K562 (cell line): Measurements from ENCODE around the gene ROPN1L. TPM values are rescaled to one million over a fixed set of nuclear protein-coding genes. Genes with fewer than 3 reads are reported as not detected.

Experiments
- ATAC-seq: fragments of 200-7000 bp; cut with Tn5 transposase; 3 replicates; pipeline ENCODE4 v1.9.1; 2020; ENCODE audit warnings: moderate library complexity
- BruUV-seq: library from RNA; stranded (reverse); fragments of 400-500 nt; replicated peaks from 2 replicates; lab custom pipeline; 2021; lab: Mats Ljungman, UMichigan
- CTCF ChIA-PET: fragments of 300-600 bp; formaldehyde crosslinking; extraction: SDS; loops from one replicate; lab custom pipeline; 2021; ENCODE audit warnings: low intra/inter-chr PET ratio; lab: Yijun Ruan, JAX
- POLR2A ChIA-PET: fragments of 300-600, 350-650 bp; sonication (Branson Sonifier 250); formaldehyde crosslinking; extraction: SDS; loops from one replicate; lab custom pipeline; 2021; ENCODE audit warnings: antibody characterized with exemption, inconsistent platforms; lab: Yijun Ruan, JAX
- DNase-seq, 4 experiments: peaks; one replicate each; pipeline versions ENCODE4 v3.0.0 to v3.0.0-alpha.2; 2011 to 2018; ENCODE audit warnings: low spot score in 3 of 4, mixed read lengths in 3 of 4; ENCODE audit errors: extremely low read depth in 1 of 4
- FAIRE-seq: peaks from 2 replicates; lab custom pipeline; 2011; peaks lifted over from hg19 to GRCh38; lab: Jason Lieb, UNC
- H2AFZ ChIP-seq: 2 replicates; pipeline ENCODE4 v1.6.0; 2011; ENCODE audit warnings: low read depth, low read length, control low read depth, inconsistent platforms
- H3K27ac ChIP-seq: fragments of 200-600 bp; 3 replicates; pipeline ENCODE4 v1.8.0; 2011; ENCODE audit warnings: low read depth, mild to moderate bottlenecking, control low read depth, inconsistent platforms, low read length, moderate library complexity, mixed read lengths; ENCODE audit errors: extremely low read depth
- H3K27me3 ChIP-seq, 2 experiments: fragments of 300-600 bp in 1 of 2; 2 replicates in 1 of 2; 3 replicates in 1 of 2; pipeline versions ENCODE4 v1.6.0 to v1.8.0; 2011; ENCODE audit warnings: inconsistent platforms in 2 of 2, low read length in 2 of 2, mild to moderate bottlenecking in 1 of 2, mixed read lengths in 1 of 2, moderate library complexity in 1 of 2; ENCODE audit not compliant: control insufficient read depth in 2 of 2, insufficient read depth in 2 of 2
- H3K36me3 ChIP-seq: fragments of 300-600 bp; 3 replicates; pipeline ENCODE4 v1.8.0; 2011; ENCODE audit warnings: mild to moderate bottlenecking, low read length, inconsistent platforms; ENCODE audit not compliant: control insufficient read depth, insufficient read depth
- H3K4me1 ChIP-seq, 2 experiments: fragments of 200-600 bp in 1 of 2; replicated peaks in 1 of 2; 2 replicates in 1 of 2; 3 replicates in 1 of 2; pipeline versions ENCODE4 v1.5.1 to v1.8.0; 2011; ENCODE audit warnings: inconsistent platforms in 2 of 2, low read length in 2 of 2, mild to moderate bottlenecking in 1 of 2, mixed read lengths in 1 of 2, moderate library complexity in 1 of 2; ENCODE audit not compliant: control insufficient read depth in 2 of 2, insufficient read depth in 2 of 2
- H3K4me2 ChIP-seq: 2 replicates; pipeline ENCODE4 v1.6.1; 2011; ENCODE audit warnings: low read length, control low read depth, inconsistent platforms, mixed read lengths; ENCODE audit not compliant: insufficient read depth
- H3K4me3 ChIP-seq: fragments of 200-600 bp; sonication (generic), shearing (Covaris generic); 2 replicates; pipeline ENCODE4 v1.5.1; 2016; ENCODE audit warnings: control low read depth, inconsistent platforms
- H3K79me2 ChIP-seq: fragments of 200-600 bp; 3 replicates; pipeline ENCODE4 v1.8.0; 2011; ENCODE audit warnings: low read length, inconsistent platforms; ENCODE audit not compliant: control insufficient read depth, insufficient read depth
- H3K9ac ChIP-seq, 2 experiments: 2 replicates each; pipeline versions ENCODE4 v1.6.0 to v1.6.1; 2011; ENCODE audit warnings: low read depth in 2 of 2, low read length in 2 of 2, control low read depth in 1 of 2, inconsistent platforms in 1 of 2, mild to moderate bottlenecking in 1 of 2, mixed read lengths in 1 of 2; ENCODE audit not compliant: insufficient read depth in 1 of 2
- H3K9me1 ChIP-seq: one replicate; pipeline ENCODE4 v1.6.0; 2011; ENCODE audit warnings: inconsistent platforms, mild to moderate bottlenecking, low read length, moderate library complexity; ENCODE audit not compliant: control insufficient read depth, insufficient read depth
- H3K9me3 ChIP-seq: replicated peaks from 2 replicates; pipeline ENCODE4 v1.5.1; 2011; ENCODE audit warnings: low read depth, low read length, inconsistent platforms; ENCODE audit not compliant: control insufficient read depth, insufficient read depth
- H4K20me1 ChIP-seq: replicated peaks from 2 replicates; pipeline ENCODE4 v1.6.1; 2011; ENCODE audit warnings: low read length, inconsistent platforms, mixed read lengths; ENCODE audit not compliant: control insufficient read depth, insufficient read depth
- ATF7 ChIP-seq: fragments of 450-650 bp; IDR thresholded peaks from 2 replicates; pipeline ENCODE4 v1.7.1; 2014; ENCODE audit warnings: mild to moderate bottlenecking, moderate library complexity
- HOXB6 ChIP-seq: fragments of 250-450 bp; sonication (Bioruptor Pico); IDR thresholded peaks from 2 replicates; pipeline ENCODE4 v1.5.1; 2022; ENCODE audit warnings: mild to moderate bottlenecking, borderline replicate concordance
- SREBF2 ChIP-seq: sonication (generic); formaldehyde crosslinking; IDR thresholded peaks from 2 replicates; pipeline ENCODE4 v1.4.0; 2020; ENCODE audit warnings: mild to moderate bottlenecking, missing genetic modification reagents
- THRA ChIP-seq: fragments of 450-650 bp; IDR thresholded peaks from 2 replicates; pipeline ENCODE4 v1.6.1; 2017; ENCODE audit warnings: mild to moderate bottlenecking, moderate library complexity
- ZNF668 ChIP-seq: fragments of 250-450 bp; sonication (Bioruptor Pico); IDR thresholded peaks from 2 replicates; pipeline ENCODE4 v1.8.0; 2022; ENCODE audit warnings: mild to moderate bottlenecking, inconsistent platforms
- whole genome bisulfite sequencing: fragments of 100-300 bp; shearing (Covaris generic); methylation state at CpG from one replicate; pipeline ENCODE4 v1.1.6; 2016; ENCODE audit warnings: low coverage, mixed read lengths; ENCODE audit not compliant: insufficient coverage; ENCODE audit errors: missing lambda C conversion rate; 5-methylcytosine and 5-hydroxymethylcytosine counted together
- in situ Hi-C: fragments of 300-500 bp; cut with MboI; formaldehyde crosslinking; loops from 4 replicates; pipeline ENCODE4 v1.15.0; 2018; ENCODE audit warnings: inconsistent platforms, mixed read lengths
- intact Hi-C: fragments of 100-400 bp; cut with micrococcal nuclease; formaldehyde crosslinking; loops from 2 replicates; pipeline ENCODE4 v1.14.2; 2022
- polyA plus RNA-seq, 8 experiments: library from polyadenylated mRNA; depleted of rRNA in 4 of 8; stranded (reverse) in 5 of 8; unstranded in 3 of 8; fragments of >200 nt; fragmentation: Nextera tagmentation in 2 of 8; fragmentation: Illumina TruSeq in 1 of 8; extraction: Ambion mirVana in 2 of 8; extraction: Trizol in 1 of 8; gene quantifications; 2 replicates each; pipeline versions ENCODE4 v1.2.1 to v1.2.3, GENCODE V29; 2011 to 2014; ENCODE audit warnings: inconsistent platforms in 1 of 8, missing spikeins in 1 of 8
- total RNA-seq, 7 experiments: library from RNA; depleted of rRNA in 6 of 7; stranded (reverse); fragments of >200 nt in 6 of 7; fragmentation: Illumina TruSeq in 2 of 7; extraction: Trizol in 2 of 7; gene quantifications; 2 replicates each; pipeline versions ENCODE4 v1.2.1 to v1.2.3, GENCODE V29; 2011 to 2021; ENCODE audit warnings: low replicate concordance in 1 of 7

The ROPN1L gene
- total and polyA plus RNA-seq, 9 of the 15 experiments (the other 6 are each of a cell fraction or from before 2014, with no cell fraction given), result 0.04 to 0.85 (median 0.24) TPM; not detected in 3

GRCh38 chr5:10490927-10491672 lies 49.4 kb downstream of the ROPN1L start:
- H4K20me1 ChIP-seq, result no peaks in the 10 kb centered on the region
- H3K4me2 ChIP-seq, result no peak overlapping the region
- peaks cover 0 to 8% of the 10 kb centered on the region in 2 experiments; a peak in 1 of 5 replicates for H3K4me1 ChIP-seq
- no TSS peak for BruUV-seq
- H3K79me2 ChIP-seq, result no peaks in the 10 kb centered on the region
- peaks cover 35 to 48% of the 10 kb centered on the region in 2 experiments for H3K27me3 ChIP-seq
- H3K9me3 ChIP-seq, result peaks cover 6% of the 10 kb centered on the region
- POLR2A ChIA-PET, result interaction anchor here (0.9 to 2.5 kb wide), 5 partner anchors 10 to 68 kb away, joined by 3 to 16 read pairs (median 6); no protein-coding TSS in a partner anchor
- ATAC-seq, result no peak
- no peak for DNase-seq
- CTCF ChIA-PET, result no interaction called here
- H2AFZ ChIP-seq, result no peak overlapping the region
- H3K9me1 ChIP-seq, result no peaks in the 10 kb centered on the region
- H3K36me3 ChIP-seq, result no peaks in the 10 kb centered on the region
- TF ChIP-seq ATF7, result peak; percentile 81
- no peak for TF ChIP-seq SREBF2 (CRISPR knock-in tag)
- TF ChIP-seq ZNF668 (CRISPR knock-in tag), result no peak
- no peak for TF ChIP-seq HOXB6 (CRISPR knock-in tag)
- TF ChIP-seq THRA, result no peak
- no peak overlapping the region for H3K27ac ChIP-seq
- under 1% methylated on average over 14 of the region's 14 CpGs for WGBS
- no peak overlapping the region for H3K4me3 ChIP-seq
- no peak for FAIRE-seq
- no peak overlapping the region for H3K9ac ChIP-seq
- in situ Hi-C loops, result no loop called here
- intact Hi-C loops, result no loop called here
